Measurements from ENCODE around the gene COX4I1.
"Not testable (repeated sequence)": the region's sequence is repeated elsewhere in the genome, so short reads cannot be mapped to it uniquely, and the experiment has no call there.

The COX4I1 gene

GRCh38 chr16:85798901-85799496, 496 bp upstream of the COX4I1 start:
- DNase-seq = peak in 3 of 56 donors; percentile 26 to 45 (median 32)

GRCh38 chr16:85800321-85800669, 800 bp downstream of the COX4I1 start:
- DNase-seq = no peak

- no peak for DNase-seq
These were observed 4.1 kb downstream of the COX4I1 start for GRCh38 chr16:85803570-85803969.

GRCh38 chr16:85805442-85806045, 6.0 kb downstream of the COX4I1 start:
- DNase-seq = no peak

GRCh38 chr16:85806539-85806938, 7.0 kb downstream of the COX4I1 start:
- no peak for DNase-seq

GRCh38 chr16:85807340-85807739, 7.8 kb downstream of the COX4I1 start:
- not testable (repeated sequence) for DNase-seq

- not testable (repeated sequence) for DNase-seq
These were observed 8.6 kb downstream of the COX4I1 start for GRCh38 chr16:85808104-85808503.

- DNase-seq = no peak
These were observed 9.4 kb downstream of the COX4I1 start for GRCh38 chr16:85808926-85809325.

- no peak for DNase-seq
These were observed 10.2 kb downstream of the COX4I1 start for GRCh38 chr16:85809645-85810044.

- no peak for DNase-seq
These were observed 10.7 kb downstream of the COX4I1 start for GRCh38 chr16:85810097-85810741.

GRCh38 chr16:85810742-85811115, 11.2 kb downstream of the COX4I1 start:
- no peak for DNase-seq

GRCh38 chr16:85812031-85812807, 12.7 kb downstream of the COX4I1 start:
- DNase-seq = no peak

GRCh38 chr16:85812811-85813700, 13.6 kb downstream of the COX4I1 start:
- no peak for DNase-seq

GRCh38 chr16:85816159-85816558, 16.7 kb downstream of the COX4I1 start:
- no peak for DNase-seq

GRCh38 chr16:85817195-85817594, 17.7 kb downstream of the COX4I1 start:
- not testable (repeated sequence) for DNase-seq

GRCh38 chr16:85819245-85819644, 19.8 kb downstream of the COX4I1 start:
- DNase-seq = peak in 35 of 56 donors; percentile 3 to 74 (median 27)

- peak in 1 of 56 donors; percentile 5 for DNase-seq
These were observed 20.3 kb downstream of the COX4I1 start for GRCh38 chr16:85819771-85820170.

GRCh38 chr16:85820604-85821372, 21.3 kb downstream of the COX4I1 start:
- DNase-seq = no peak

- peak in 50 of 56 donors; percentile 8 to 84 (median 44) for DNase-seq
These were observed 22.1 kb downstream of the COX4I1 start for GRCh38 chr16:85821390-85822135.

GRCh38 chr16:85822145-85822544, 22.6 kb downstream of the COX4I1 start:
- no peak for DNase-seq
